ENCODE measurements around the gene PEX1. TPM values are rescaled to one million over a fixed set of nuclear protein-coding genes. Genes with fewer than 3 reads are reported as not detected.
A peak's percentile ranks its signal among the peaks of the same experiment; 100 is the strongest.

Gene PEX1
- total and polyA plus RNA-seq, 2 of the 13 experiments (the other 11 are each of a cell fraction or from before 2014, with no cell fraction given), result 16.6 to 22.4 TPM

DNA sequence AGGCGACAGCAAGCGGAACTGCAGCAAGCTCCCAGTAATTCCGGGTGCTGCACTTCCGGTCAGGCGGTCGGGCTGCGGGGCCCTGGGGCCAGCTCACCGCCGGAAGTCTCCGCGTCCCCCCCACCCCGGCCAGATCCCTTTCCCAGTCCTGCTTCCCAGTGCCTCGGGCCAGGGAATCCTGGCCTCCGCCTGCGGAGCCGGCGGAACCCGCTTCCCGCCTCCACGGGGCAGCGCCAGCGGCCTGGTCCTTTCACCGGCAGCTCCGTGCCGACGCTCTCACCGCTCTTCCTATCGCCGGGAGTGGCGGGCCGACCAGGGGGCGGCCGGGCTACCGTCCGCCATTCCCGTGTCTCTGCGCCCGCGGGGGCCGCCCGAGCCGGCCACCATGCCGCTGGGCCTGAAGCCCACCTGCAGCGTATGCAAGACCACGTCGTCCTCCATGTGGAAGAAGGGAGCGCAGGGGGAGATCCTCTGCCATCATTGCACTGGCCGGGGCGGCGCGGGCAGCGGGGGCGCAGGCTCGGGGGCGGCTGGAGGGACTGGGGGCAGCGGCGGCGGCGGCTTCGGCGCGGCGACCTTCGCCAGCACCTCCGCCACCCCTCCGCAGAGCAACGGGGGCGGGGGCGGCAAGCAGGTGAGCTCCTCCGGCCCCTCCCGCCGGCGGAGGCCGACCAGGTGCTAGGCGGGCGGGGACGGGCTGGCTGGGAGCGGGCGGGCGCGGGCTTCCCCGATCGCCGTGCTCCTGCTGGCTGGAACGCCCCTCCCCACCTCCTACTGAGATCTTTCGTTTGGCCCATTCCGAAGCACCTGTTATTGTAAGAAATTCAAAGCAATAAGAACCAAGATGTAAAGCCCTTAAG, 80.7 kb downstream of the PEX1 start, which contains the start of gene GATAD1 (continued):
- TF ChIP-seq, protein P1, sequence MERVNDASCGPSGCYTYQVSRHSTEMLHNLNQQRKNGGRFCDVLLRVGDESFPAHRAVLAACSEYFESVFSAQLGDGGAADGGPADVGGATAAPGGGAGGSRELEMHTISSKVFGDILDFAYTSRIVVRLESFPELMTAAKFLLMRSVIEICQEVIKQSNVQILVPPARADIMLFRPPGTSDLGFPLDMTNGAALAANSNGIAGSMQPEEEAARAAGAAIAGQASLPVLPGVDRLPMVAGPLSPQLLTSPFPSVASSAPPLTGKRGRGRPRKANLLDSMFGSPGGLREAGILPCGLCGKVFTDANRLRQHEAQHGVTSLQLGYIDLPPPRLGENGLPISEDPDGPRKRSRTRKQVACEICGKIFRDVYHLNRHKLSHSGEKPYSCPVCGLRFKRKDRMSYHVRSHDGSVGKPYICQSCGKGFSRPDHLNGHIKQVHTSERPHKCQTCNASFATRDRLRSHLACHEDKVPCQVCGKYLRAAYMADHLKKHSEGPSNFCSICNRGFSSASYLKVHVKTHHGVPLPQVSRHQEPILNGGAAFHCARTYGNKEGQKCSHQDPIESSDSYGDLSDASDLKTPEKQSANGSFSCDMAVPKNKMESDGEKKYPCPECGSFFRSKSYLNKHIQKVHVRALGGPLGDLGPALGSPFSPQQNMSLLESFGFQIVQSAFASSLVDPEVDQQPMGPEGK (CRISPR knock-in tag; IDR thresholded peaks at IDR 0.05), result peak; percentile 95
- TF ChIP-seq AGO2 (optimal IDR thresholded peaks at IDR 0.05; ENCODE audit: low read depth, low read length), result peak; percentile 90
- TF ChIP-seq ZNF230 (CRISPR knock-in tag; IDR thresholded peaks at IDR 0.05), result peak; percentile 82; the same call in 1 of the 2 replicates
- no peak for TF ChIP-seq PCBP2 (optimal IDR thresholded peaks at IDR 0.05; ENCODE audit: low read depth, low read length, poor library complexity, severe bottlenecking)
- TF ChIP-seq ELF1 (CRISPR knock-in tag; IDR thresholded peaks at IDR 0.05), result peak; percentile 95
- peak; percentile 81 for TF ChIP-seq KMT2B (CRISPR knock-in tag; IDR thresholded peaks at IDR 0.05)
- no peak for TF ChIP-seq ZMYM3 (CRISPR knock-in tag; IDR thresholded peaks at IDR 0.05)
- TF ChIP-seq ZNF20 (CRISPR knock-in tag; IDR thresholded peaks at IDR 0.05), result no peak
- peak; percentile 65; the same call in 1 of the 2 replicates for TF ChIP-seq NRL (CRISPR knock-in tag; IDR thresholded peaks at IDR 0.05; ENCODE audit: borderline replicate concordance)
- no peak for TF ChIP-seq MIER2 (CRISPR knock-in tag; IDR thresholded peaks at IDR 0.05)
- TF ChIP-seq ZNF670 (CRISPR knock-in tag; IDR thresholded peaks at IDR 0.05; ENCODE audit: borderline replicate concordance), result no peak
- TF ChIP-seq ZNF138 (CRISPR knock-in tag; IDR thresholded peaks at IDR 0.05; ENCODE audit: low read depth), result no peak; the same call in 1 of the 2 replicates
- no peak for TF ChIP-seq IKZF1 (IDR thresholded peaks at IDR 0.05)
- TF ChIP-seq HNRNPK (IDR thresholded peaks at IDR 0.05; ENCODE audit: low read depth, low read length, poor library complexity, severe bottlenecking), result peak; percentile 62
- TF ChIP-seq ZFP90 (CRISPR knock-in tag; IDR thresholded peaks at IDR 0.05; ENCODE audit: borderline replicate concordance), result peak; percentile 84
- TF ChIP-seq NCOA1 (CRISPR knock-in tag; IDR thresholded peaks at IDR 0.05), result 0 out of 2 replicates have a peak, but pooled peaks have one; percentile 47
- TF ChIP-seq RFXANK (CRISPR knock-in tag; IDR thresholded peaks at IDR 0.05), result 0 out of 2 replicates have a peak, but pooled peaks have one; percentile 38
- peak; percentile 42; the same call in 1 of the 2 replicates for TF ChIP-seq KDM5A (IDR thresholded peaks at IDR 0.05; ENCODE audit: borderline replicate concordance, low read length)
- peak; percentile 97 for TF ChIP-seq ZNF740 (CRISPR knock-in tag; IDR thresholded peaks at IDR 0.05)
- 0 out of 2 replicates have a peak, but pooled peaks have one; percentile 21 for TF ChIP-seq TOE1 (CRISPR knock-in tag; IDR thresholded peaks at IDR 0.05)
- TF ChIP-seq ZNF607 (CRISPR knock-in tag; IDR thresholded peaks at IDR 0.05; ENCODE audit: borderline replicate concordance), result no peak; the same call in none of the 2 replicates
- no peak for TF ChIP-seq SMARCC2 (IDR thresholded peaks at IDR 0.05)
- TF ChIP-seq ZNF616 (CRISPR knock-in tag; IDR thresholded peaks at IDR 0.05; ENCODE audit: low read depth), result no peak
- TF ChIP-seq SIN3A (IDR thresholded peaks at IDR 0.05; ENCODE audit: borderline replicate concordance, low read depth, low read length), result peak; percentile 74; the same call in 1 of the 2 replicates
- peak; percentile 95 for TF ChIP-seq CTCF (CRISPR knock-in tag; IDR thresholded peaks at IDR 0.05)
- peak; percentile 79 for TF ChIP-seq MYC (CRISPR knock-in tag; IDR thresholded peaks at IDR 0.05; ENCODE audit: borderline replicate concordance)
- TF ChIP-seq NR1H2 (CRISPR knock-in tag; IDR thresholded peaks at IDR 0.05; ENCODE audit: borderline replicate concordance, low read depth), result peak; percentile 6; the same call in 1 of the 2 replicates
